GDM1 (cell line): ENCODE measurements around the gene OPTC.

Source experiments
- DNase-seq: peaks from one replicate; lab custom pipeline; 2025; lab: John Stamatoyannopoulos, UW

The OPTC gene

DNA sequence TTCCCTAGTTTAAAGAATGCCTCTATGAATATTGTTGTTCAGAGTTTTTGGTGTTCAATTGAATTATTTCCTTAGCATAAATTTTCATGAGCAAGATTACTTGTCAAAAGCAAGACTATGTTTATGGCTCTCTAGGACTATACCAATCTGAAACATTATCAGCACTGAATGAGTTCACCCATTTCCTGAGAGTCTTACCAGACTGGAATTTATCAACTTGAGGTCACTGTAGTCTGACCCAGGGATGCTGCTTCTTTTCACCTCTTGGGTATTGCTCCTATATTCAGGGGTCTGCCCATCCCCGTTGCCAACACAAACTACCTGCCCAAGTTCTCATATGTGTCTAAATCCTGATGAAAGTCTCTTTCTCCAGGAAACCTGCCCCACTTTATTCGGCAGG lies 42.6 kb downstream of the OPTC start:
- no peak for DNase-seq

DNA sequence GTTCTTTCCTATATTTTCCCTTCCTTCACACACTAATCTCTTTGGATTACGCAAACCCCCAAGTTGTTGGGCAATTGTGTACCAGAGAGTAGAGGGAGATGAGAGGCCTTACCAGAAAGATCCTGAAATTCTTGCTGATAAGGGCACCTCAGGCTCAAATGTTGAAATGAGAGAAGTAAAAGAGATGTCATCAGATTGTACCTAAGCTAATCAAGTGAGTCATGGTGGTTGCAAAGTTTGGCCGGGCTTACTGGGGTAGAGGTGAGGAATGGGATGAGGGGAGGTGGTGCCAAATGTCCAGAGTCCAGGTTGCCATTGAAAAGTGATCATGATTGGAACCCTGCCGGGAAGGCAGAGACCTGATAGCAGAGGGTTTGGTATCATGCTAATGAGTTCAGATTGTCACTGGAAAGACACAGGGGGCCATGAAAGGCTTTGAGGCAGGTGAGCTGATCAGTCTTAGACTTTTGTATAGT lies 43.1 kb downstream of the OPTC start:
- no peak for DNase-seq

DNA sequence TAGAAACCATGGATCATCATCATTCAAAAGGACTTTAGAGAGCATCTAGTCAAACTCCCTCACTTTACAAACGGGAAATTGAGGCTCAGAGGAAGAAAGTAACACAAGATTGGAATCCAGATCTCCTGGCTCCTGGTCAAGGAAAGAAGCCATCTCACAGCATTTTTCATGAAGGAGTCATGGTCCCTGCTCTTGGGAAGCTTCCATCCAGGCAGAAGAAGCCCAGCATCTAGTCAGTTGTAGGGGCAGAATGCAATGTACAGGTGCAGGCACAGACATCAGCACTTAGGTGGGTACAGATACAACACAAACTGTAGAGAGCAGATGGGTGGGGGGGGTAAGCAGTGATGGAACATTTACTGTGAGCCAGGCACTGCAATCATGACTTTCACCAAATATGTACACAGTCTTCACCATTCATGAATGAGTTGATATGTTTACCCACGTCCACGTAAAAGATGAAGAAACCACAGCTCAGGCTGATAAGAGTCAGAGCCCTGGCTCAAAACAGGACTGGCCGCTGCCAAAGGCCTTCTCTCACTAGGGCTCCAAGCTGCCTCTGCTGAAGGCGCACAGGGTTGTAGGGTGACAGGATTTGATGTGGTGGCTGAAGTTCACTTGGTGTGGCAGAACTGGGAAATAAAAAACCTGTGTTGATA lies 44.0 kb downstream of the OPTC start:
- no peak for DNase-seq

DNA sequence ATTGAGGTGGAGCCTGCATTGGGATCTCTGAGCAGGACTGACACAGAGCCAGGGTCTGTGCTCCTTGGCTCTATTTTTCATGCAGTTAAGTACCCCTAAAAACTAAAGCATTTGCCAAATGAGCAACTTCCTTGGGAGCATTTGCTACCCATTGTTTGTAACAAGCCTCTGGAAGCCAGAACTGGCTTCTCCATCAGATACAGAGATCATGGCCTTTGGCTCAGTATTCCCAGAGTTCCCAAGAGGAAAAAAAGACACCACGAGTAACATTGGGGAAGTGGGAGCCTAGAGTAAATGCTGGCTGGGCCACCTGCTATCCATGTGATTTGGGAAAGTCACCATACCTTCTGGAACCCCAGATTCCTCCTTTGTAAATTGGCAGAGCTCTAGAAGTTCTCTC lies 44.8 kb downstream of the OPTC start:
- no peak for DNase-seq

DNA sequence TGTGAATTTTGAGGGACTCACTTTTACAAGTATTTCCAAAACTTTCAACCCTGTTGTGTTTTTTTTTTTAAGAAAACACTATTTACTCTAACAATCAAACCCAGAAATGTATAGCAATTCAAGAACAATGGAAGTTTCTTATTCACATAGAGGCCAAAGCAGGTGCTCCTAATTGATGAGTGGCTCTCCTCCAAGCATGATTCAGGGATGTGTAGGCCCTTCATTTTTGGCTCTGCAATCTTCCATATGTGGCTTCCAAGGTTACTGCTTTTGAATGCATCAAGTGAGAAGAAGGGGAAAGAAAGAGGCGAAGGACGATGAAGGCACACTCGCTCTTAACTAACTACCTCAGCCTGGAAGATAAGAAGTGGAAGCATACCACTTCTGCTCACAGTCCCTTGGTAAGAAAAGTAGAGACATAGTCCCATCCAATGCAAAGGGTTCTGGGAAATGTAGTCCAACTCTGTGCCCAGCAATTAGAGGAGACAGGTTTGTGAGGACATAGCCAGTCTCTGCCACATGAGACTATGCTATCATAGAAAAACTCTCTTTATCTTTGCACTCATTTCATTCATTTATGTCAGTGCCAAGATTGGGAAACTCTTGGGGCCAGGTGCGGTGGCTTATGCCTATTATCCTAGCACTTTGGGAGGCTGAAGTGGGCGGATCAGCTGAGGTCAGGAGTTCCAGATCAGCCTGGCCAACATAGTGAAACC lies 46.0 kb downstream of the OPTC start:
- no peak for DNase-seq

DNA sequence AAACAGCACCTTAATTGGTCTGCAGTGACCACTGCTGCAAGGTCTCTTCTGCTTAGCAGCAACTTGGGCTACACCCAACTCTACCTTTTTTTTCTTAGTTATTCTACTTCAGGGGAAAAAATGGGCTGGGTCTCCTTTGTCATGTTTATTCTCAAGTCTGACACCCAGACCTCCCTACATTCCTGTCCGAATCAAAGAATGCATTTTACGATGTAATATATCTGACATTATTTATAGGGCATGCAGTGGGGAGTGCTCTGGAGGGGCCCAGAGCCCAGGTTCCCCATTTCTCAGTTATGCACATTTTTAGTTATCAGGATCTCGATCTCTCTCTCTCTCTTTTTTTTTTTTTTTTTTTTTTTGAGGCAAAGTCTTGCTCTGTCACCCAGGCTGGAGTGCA lies 50.5 kb downstream of the OPTC start:
- no peak for DNase-seq

DNA sequence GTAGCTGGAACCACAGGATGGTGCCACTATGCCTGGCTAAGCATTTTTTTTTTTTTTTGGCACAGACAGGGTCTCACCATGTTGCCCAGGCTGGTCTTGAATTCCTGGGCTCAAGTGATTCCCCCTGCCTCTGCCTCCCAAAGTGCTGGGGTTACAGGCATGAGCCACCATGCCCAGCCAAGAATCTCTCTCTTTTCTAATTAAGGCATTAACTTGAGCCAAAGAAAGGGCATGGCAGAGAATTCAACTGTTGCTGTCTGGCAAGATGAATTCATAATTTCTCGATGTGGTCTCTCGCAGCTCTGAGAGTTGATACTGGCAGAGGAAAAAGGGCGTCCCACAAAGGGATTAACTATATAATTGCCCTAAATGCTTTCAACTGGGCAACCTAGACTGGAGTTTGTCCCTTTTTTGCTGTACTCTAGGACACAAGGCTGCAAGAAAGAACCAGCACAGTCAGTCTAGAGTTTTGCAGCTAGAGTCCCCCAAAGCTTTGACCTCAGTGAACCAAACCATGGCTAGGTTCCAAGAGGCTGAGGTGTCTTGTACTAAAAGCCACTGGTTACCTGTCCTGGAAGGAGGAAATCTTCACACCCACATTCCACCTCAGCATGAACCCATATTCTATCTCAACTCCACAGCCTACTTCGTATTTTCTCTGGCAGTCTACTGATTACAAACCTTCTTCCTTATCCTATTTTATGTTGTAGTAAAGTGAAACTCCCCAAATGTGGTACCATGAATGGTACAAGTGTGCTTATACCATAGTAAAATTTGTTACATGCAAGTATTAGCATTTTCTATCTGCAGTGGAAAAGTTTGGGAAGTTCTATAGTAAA lies 51.2 kb downstream of the OPTC start:
- DNase-seq, result no peak

DNA sequence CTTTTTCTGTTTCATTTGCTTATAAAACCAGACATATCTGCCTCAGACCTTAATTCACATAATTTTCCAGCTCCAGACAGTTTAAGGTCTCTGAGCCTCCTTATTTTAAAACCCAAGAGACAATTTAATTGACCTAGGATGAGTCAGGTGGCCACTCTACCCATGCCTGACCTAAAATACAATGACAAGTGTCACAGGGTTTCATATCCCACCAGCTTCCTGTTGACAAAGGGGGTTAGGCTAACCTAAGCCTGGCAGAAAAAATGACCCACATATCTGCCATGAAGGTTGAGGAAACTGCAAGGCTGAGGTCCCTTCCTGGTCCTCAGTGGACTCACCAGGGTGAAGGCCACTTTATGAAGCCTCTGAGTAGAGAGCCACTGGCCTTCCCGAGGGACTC lies 52.3 kb downstream of the OPTC start:
- no peak for DNase-seq

DNA sequence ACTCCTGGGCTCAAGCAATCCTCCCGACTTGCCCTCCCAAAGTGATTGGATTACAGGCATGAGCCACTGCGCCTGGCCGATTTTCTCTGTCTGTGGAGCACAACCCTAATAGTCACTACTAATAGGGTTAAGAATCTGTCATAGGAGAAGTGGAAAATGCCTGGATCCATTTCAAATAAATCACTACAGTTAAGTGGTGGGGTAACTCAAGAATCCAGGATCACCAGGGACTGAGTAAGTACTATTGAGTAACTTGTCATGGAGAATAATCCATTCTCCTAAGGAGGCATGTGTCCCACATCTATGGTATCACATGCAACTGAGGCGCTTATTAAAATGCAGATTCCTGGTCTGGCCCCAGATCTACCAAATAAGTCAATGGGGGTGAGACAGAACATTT lies 53.2 kb downstream of the OPTC start:
- DNase-seq, result no peak

DNA sequence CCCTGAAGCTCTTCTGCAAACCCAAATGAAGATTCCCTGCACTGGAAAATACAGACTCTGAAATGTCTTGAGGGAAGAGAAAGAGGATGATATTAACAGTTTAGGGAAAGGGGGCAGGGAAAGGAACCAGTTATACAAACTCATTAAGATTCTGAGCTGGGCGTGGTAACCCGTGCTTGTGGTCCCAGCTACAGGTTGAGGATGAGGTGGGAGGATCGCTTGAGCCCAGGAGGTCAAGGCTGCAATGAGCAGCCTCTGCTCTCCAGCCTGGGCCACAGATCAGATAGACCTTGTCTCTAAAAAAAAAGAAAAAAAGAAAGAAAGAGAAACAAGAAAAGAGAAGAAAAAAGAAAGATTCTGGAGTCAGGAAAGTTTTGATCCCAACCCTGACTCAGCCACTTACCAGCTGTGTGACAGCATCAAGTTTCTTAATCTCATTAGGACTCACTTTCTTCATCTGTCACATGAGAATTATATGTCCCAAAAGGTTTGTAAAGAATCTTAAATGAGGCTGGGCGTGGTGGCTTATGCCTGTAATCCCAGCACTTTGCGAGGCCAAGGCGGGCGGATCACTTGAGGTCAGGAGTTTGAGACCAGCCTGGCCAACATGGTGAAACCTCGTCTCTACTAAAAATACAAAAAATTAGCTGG lies 53.9 kb downstream of the OPTC start:
- DNase-seq, result no peak

DNA sequence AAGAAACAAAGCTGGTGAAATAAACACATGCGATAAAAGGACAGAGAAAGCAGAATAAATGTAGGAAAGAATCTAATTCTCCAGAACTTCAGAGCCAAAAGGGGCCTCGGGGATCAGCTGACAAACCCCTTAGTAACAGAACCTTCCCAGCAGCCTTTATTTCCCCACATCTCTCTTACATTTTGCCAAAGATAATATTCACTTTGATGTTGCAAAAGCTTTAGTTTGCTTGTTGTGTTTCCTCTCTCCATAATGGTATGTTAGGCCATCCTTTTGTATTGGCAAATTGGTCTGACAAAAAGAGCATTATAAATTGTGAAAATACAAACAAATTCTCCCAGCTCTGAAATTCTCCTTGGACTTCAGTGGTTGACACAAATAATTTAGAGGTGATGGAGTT lies 54.9 kb downstream of the OPTC start:
- DNase-seq, result no peak

DNA sequence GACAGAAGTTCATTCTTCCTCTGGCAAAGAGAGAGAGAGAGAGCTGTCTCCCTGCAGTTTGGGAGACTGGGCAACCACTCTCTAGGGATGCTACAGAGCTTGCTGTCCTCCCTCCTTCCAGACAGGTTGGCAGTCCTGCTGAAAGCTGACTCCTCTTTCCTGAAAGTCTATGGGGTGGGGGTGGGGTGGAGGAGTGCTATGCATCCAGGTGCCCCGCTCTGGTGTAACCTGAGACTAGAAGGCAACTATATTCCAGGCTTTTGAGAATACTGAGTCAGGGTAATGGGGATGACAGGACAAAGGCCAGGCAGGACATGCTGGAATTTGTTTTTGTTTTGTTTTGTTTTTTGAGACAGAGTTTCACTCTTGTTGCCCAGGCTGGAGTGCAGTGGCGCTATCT lies 55.4 kb downstream of the OPTC start:
- no peak for DNase-seq

DNA sequence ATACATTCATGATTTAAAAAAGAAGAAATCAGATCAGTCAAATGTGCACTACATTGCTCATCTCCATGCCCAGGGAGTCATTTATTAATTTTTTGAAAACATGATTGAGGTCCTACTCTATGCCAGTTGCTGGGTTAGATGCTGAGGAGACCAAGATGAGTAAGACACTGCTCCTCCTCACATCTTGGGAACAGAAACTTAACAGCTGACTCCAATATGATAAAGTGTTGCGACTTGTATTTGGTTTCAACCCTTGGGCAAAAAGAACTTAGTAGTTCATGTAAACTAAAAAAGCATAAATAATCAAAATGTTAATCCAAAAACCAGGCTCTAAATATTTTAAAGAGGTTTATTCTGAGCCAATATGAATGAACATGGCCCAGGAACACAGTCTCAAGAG lies 56.9 kb downstream of the OPTC start:
- no peak for DNase-seq

DNA sequence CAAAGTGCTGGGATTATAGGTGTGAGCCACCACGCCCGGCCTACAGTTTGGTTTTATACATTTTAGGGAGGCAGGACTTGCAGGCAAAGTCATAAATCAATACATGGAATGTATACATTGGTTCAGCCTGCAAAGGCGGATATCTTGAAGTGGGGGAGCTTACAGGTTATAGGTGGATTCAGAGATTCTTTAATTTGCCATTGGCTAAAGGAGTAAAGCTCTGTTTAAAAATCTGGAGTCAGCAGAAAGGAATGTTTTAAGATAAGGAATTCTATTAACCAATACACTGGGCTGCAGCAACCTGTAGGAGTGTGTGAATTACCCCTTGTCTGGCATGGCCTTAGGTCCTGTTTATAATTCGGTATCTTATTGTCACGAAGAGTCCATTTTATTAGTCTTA lies 57.6 kb downstream of the OPTC start:
- no peak for DNase-seq

DNA sequence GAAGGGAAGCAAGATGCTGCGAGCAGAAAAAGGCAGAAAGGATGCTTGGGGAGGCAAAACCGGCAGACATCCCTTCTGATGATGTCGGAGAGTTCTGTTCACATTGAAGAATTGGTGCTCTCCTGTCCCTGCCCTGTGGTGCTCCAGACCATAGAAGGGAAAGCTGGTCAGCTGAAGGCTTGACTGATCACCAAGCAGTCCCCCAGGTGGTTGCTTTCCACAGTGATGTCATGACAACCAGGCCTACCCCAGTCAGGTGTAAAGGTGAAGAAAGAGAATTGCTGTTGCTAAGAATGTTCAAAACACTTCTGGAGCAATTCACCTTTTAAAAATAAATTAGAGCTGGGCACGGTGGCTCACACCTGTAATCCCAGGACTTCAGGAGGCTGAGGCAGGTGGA lies 59.5 kb downstream of the OPTC start:
- DNase-seq, result no peak

DNA sequence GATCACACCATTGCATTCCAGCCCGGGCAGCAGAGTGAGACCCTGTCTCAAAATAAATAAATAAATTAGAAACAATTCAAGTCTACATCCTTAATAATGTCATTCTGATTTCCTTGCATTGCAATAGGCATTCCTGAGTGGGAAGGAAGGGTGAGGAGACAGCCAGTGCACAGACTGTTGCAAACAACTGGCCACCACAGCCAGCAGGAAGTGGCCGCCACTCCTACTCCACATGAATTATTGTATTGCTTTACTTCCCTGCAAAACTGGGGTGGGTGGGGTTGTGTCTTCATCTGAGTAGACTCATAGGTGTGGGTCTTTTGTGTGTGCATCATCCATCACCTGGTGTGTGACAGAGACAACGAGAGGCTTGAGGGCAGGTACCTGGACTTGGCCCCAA lies 60.1 kb downstream of the OPTC start:
- no peak for DNase-seq

DNA sequence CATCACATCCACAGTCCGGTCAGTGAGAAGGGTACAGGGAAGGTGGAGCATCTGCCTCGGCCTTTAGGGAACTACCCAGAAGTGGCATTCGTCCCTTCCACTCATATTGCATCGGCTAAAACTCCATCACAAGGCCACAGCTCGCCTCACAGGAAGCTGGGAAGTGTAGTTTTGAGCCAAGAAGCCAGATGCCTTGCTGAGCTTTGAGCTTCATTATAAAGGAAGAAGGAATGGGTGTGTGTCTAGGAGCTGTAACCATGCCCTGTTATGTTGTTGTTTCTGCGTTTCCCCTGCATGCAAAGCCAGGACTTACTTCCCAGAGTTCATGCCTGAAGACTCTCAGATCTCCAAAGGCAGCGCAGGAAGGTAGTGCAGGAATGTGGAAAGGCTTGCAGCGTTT lies 61.1 kb downstream of the OPTC start:
- DNase-seq, result no peak

DNA sequence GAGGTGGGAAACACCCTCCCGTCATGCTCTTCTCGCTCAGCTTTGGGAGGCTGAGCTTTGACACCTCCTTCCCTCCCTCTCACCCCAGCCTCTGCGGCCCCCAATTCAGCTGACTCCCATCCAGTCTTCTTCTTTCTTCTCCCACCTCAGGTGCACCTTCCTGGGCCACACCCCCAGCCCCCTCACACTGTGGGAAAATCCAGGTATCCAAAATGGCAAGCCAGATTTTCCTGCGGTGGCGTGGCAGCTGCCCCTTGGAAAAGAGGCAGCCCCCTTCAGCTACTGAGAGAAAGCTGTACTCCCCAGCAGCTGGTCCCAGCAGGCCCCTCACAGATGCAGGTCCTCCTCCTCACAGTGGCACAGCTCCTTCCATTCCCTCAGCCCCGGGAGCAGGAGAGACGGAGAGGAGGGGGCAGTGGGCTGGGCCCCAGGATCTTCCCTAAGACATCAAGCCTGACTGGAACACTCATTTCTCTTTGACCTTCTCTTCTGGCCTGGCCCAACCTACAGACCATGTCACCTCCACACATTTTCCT lies 61.6 kb downstream of the OPTC start:
- DNase-seq, result no peak

DNA sequence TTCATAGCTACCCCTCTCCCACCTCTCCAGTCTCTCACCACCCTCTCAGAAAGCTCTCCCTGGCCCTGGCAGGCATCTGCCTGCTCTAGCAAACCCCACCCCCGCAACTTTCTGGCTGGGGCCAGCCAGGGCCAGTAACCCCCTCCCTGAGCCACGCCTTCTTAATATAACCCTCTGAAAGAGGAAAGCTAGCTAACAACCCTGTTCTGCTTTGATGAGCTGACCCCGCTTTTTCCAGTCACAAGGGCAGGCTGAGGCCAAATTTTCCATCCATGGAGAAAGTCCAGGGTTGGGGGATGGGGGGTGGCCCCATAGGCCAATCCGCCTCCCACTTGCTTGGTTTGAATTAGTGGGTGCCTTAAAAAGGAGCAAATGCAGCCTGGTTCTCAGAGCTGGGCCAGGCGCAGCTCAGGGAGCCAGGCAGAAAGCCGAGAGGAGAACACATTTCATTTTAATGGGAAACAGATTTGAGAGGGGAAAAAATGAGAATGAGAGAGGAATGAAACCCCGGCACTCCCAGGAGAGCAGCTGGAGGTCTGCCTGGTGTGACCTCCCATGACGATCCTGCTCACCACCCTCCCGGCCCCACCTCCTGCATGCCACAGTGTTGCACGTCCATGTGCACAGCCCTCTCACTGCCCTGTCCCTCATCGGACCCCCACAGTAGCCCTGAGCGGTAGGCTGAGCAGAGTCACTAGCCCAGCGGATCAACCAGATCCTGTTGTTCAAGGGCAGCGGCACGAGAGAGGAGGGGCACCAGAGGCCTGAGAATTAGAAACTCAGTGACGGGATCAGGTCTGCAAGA lies 62.3 kb downstream of the OPTC start:
- DNase-seq, result no peak

DNA sequence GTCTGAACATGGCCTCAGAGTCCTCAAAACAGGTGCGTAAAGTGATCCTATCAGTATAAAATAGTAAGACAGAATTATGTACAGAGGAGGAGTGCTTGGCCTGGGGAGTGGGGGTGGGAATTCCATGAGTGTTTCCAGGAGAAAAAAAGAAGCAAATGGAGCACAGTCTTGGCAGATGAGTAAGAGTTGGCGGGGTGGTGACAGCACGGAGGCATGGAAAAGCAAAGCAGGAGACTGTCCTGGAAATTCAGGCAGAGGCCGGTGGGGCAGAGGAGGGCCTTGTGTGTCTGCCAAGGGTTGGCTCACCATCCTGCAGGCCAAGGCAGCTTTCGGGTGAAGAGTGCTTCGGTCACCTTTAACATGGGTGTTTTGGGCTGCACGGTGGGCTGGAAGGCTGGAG lies 63.4 kb downstream of the OPTC start:
- DNase-seq, result no peak

DNA sequence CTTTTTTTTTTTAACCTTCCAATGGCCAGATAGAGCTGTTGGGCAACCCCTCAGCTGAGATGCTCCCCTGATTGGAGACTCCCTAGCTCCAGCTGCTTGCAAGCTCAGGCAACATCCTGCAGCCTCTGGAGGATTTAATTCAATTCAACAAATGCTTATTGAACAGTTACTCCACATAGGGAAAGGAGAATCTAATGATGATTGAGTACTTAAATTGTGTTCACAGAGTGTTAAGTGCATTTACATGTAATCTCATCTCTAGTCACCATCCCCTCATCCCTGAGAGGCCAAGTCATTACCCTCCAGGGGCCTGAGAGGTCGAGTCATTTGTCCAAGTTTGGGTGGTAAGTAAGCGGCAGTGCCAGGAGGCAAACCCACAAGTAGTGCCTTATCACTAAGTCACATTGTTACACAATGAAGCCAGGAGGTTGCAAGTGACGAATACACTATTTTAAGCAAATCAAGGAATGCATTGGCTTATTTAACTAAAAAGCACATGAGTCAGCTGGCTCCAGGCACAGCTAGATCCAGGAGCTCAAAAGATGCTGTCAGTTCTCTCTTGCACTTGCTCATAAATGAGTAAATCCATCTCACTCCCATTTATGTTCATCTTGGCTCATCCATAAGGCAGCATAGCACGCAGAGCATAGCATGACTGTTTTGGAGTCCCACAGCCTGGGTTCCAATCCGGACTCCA lies 64.3 kb downstream of the OPTC start:
- DNase-seq, result no peak
